Adrenal gland (tissue), 12 donors: ENCODE results near the gene S100A1. TPM values are rescaled to one million over a fixed set of nuclear protein-coding genes. Genes with fewer than 3 reads are reported as not detected.

Source experiments
- DNase-seq, 7 donors: peaks; one replicate each; pipeline ENCODE4 v3.0.0-alpha.2; 2019 to 2020
- H3K27ac ChIP-seq, 5 donors: fragments of 200-600 bp; sonication (generic) in 4 of 5; 1 replicate in 3 of 5; 2 replicates in 2 of 5; pipeline versions ENCODE4 v1.5.1 to v1.8.0; 2016 to 2020; ENCODE audit warnings: mild to moderate bottlenecking in 1 of 5
- H3K27me3 ChIP-seq: fragments of 200-600 bp; 2 replicates; pipeline ENCODE4 v1.8.0; 2021
- H3K36me3 ChIP-seq, 2 donors: fragments of 200-600 bp; replicated peaks in 1 of 2; 1 replicate in 1 of 2; 2 replicates in 1 of 2; pipeline versions ENCODE4 v1.5.1 to v1.8.0; 2018 to 2022
- H3K4me1 ChIP-seq, 2 donors: fragments of 200-600 bp; replicated peaks in 1 of 2; 1 replicate in 1 of 2; 2 replicates in 1 of 2; pipeline versions ENCODE4 v1.5.1 to v1.8.0; 2018 to 2021
- H3K4me3 ChIP-seq, 4 donors: fragments of 200-600 bp; sonication (generic) in 3 of 4; one replicate each; pipeline ENCODE4 v1.5.1; 2016 to 2018
- H3K9me3 ChIP-seq, 3 donors: fragments of 200-600 bp; sonication (generic) in 1 of 3; replicated peaks in 1 of 3; 1 replicate in 2 of 3; 2 replicates in 1 of 3; pipeline versions ENCODE4 v1.5.1 to v1.8.0; 2016 to 2021
- POLR2A ChIP-seq, 2 donors: fragments of 450-650 bp; IDR thresholded peaks; one replicate each; pipeline ENCODE4 v1.6.1; 2017; ENCODE audit warnings: antibody characterized with exemption in 2 of 2, mild to moderate bottlenecking in 2 of 2, moderate library complexity in 1 of 2
- WGBS, 4 donors: extraction: QIAGEN DNeasy Blood & Tissue Kit in 2 of 4; methylation state at CpG; one replicate each; pipeline versions ENCODE4 v1.1.5 to v1.1.7; 2013 to 2017; 5-methylcytosine and 5-hydroxymethylcytosine counted together
- intact Hi-C, 2 donors: fragments of 100-400 bp; cut with DNase I; formaldehyde crosslinking; loops; one replicate each; pipeline versions ENCODE4 v1.14.1 to v1.15.0; 2022 to 2023
- polyA plus RNA-seq, 3 donors: library from polyadenylated mRNA; stranded (reverse); fragments of 200-250 nt in 2 of 3; fragments of 350-450 nt in 1 of 3; fragmentation: Illumina TruSeq in 1 of 3; extraction: RNeasy Lipid Tissue Mini Kit (QIAGEN cat#74804) in 1 of 3; gene quantifications; one replicate each; pipeline ENCODE4 v1.2.3, GENCODE V29; 2013 to 2014
- total RNA-seq, 9 donors: library from RNA; depleted of rRNA in 4 of 9; stranded (reverse); fragments of >200 nt in 4 of 9; fragments of 120-200 nt in 1 of 9; fragmentation: NEBNext Ultra II Directional in 1 of 9; extraction: Animal tissue kit (Norgen Biotek cat#: 25700) in 1 of 9; gene quantifications; one replicate each; pipeline versions ENCODE4 v1.1.0 to v1.2.4, GENCODE V29; 2013 to 2023
- TF ChIP-seq, protein P1 (sequence below), 6 experiments: fragments of 450-650 bp in 4 of 6; fragments of 200-600 bp in 2 of 6; sonication (generic) in 1 of 6; IDR thresholded peaks; 1 replicate in 5 of 6; 2 replicates in 1 of 6; pipeline versions ENCODE4 v1.5.1 to v1.8.0; 2016 to 2021; ENCODE audit warnings: antibody characterized with exemption in 6 of 6, mild to moderate bottlenecking in 2 of 6, moderate library complexity in 1 of 6
- donor health status: healthy with polysubstance abuse.
- donor health status: Bipolar disorder and iron deficiency.
- donor health status: DM: yes; HTN: yes; CAD: no.
- donor health status: DM: no; HTN: no; CAD: no.
- donor health status: DM: no; HTN: no; CAD: no.
- donor health status: DM: yes; HTN: yes; CAD: no.

Gene S100A1
- total and polyA plus RNA-seq, 12 donors, result 0.55 to 12.3 (median 2.0) TPM; not detected in 4

DNA sequence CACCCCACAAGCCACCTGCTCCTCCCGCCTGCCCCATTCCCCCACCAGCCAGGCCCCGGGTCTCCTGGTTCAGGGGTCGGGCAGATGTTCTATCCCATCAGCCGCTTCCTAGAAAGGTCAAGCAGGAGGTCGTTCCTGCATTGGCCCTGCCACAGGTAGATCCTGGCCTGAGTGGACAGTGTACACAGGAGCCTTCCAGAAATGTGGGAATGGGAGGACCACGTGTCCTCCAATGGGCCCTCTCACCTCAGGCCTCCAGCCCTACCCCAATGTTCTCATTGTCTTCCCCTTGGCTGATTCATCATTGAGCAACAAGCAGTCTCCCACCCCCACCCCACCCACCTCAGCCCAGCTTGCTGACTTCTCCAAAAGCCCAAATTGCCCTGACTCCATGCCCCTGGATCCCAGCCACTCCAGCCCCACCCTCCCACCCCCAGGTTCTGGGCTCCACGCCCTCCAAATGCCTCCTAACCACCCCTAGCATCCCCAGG, 17.4 kb upstream of the S100A1 start:
- intact Hi-C loops, result no loop called here
- H3K36me3 ChIP-seq, result peaks cover 0 to 12% of the 10 kb centered on the region in 2 donors
- no peak overlapping the region for H3K4me3 ChIP-seq
- no peak for DNase-seq
- H3K27ac ChIP-seq, result peak overlapping the region in 3 of 5 donors; percentile 29 to 93 (median 87)
- TF ChIP-seq, protein P1, sequence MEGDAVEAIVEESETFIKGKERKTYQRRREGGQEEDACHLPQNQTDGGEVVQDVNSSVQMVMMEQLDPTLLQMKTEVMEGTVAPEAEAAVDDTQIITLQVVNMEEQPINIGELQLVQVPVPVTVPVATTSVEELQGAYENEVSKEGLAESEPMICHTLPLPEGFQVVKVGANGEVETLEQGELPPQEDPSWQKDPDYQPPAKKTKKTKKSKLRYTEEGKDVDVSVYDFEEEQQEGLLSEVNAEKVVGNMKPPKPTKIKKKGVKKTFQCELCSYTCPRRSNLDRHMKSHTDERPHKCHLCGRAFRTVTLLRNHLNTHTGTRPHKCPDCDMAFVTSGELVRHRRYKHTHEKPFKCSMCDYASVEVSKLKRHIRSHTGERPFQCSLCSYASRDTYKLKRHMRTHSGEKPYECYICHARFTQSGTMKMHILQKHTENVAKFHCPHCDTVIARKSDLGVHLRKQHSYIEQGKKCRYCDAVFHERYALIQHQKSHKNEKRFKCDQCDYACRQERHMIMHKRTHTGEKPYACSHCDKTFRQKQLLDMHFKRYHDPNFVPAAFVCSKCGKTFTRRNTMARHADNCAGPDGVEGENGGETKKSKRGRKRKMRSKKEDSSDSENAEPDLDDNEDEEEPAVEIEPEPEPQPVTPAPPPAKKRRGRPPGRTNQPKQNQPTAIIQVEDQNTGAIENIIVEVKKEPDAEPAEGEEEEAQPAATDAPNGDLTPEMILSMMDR (IDR thresholded peaks at IDR 0.05), result no peak
- TF ChIP-seq POLR2A (IDR thresholded peaks at IDR 0.05), result no peak
- no peaks in the 10 kb centered on the region for H3K9me3 ChIP-seq
- no peaks in the 10 kb centered on the region for H3K27me3 ChIP-seq
- peaks cover 0 to 27% of the 10 kb centered on the region in 2 donors for H3K4me1 ChIP-seq
- WGBS, 4 donors, result 77 to 91% (median 85%) methylated on average over 2 to 7 of the region's 7 CpGs

DNA sequence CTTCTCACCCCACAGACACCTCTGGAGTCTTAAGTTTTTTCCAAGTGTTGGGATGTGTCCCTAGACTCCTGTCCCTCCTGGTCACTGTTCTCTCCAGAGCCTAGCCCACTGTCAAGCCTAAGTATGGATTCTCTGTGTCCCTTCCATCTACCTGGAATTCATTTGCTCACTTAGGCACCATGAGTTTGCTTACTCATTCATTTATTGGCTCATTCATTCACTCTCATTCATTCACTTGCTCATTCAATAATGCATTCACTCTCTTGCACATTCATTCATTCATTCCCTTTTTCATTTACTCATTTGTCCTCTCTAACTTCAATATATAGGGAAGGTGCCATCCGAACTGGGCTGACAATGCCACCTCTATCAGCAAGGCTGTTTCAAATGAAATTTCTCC, 16.9 kb upstream of the S100A1 start:
- H3K36me3 ChIP-seq, result peaks cover 0 to 12% of the 10 kb centered on the region in 2 donors
- no peaks in the 10 kb centered on the region for H3K9me3 ChIP-seq
- peak overlapping the region in 2 of 5 donors; percentile 13 to 93 for H3K27ac ChIP-seq
- no peak for TF ChIP-seq POLR2A (IDR thresholded peaks at IDR 0.05)
- TF ChIP-seq, protein P1 (IDR thresholded peaks at IDR 0.05), result no peak
- WGBS, 4 donors, result 70 to 85% (median 73%) methylated on average over 1 of the region's 1 CpG
- H3K4me1 ChIP-seq, result peaks cover 0 to 27% of the 10 kb centered on the region in 2 donors
- intact Hi-C loops, result no loop called here
- DNase-seq, result no peak
- H3K27me3 ChIP-seq, result no peaks in the 10 kb centered on the region
- H3K4me3 ChIP-seq, result peak overlapping the region in 1 of 4 donors; percentile 56

DNA sequence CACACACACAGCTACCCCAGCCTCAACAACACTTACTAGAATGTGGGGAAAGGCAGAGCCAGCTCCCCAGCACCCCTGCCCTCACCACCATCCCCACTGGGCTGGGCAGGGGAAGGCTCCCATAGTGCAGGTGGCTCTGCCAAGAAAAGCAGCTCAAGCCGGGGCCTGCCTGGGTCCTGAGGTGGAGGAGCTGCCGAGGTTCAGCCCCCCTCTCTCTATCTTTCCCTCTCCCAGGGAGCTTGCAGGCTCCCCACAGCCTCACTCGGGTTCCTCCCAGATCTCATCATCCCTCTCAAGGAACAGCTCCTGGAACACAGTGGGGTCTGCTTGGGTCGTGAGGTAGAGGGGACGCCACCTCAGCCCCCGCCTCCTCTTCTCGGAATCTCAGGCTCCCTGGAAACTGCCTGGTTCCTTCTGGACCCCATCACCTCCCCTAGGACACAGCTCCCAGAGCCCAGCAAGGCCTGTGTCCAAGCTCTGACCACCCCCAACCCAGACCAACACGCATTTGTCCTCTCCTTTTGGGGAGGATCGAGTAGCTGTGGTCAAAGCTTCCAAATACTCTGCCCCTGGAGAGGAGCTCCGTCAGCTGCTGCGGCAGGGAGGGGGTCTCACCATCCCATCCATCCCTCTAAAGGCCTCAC, 16.0 kb upstream of the S100A1 start:
- peaks cover 0 to 27% of the 10 kb centered on the region in 2 donors for H3K4me1 ChIP-seq
- no peaks in the 10 kb centered on the region for H3K9me3 ChIP-seq
- no peak for DNase-seq
- H3K27ac ChIP-seq, result peak overlapping the region in 4 of 5 donors; percentile 44 to 85 (median 62)
- H3K4me3 ChIP-seq, result peak overlapping the region in 2 of 4 donors; percentile 33 to 56
- intact Hi-C loops, result no loop called here
- no peaks in the 10 kb centered on the region for H3K27me3 ChIP-seq
- WGBS, 4 donors, result 54 to 72% (median 63%) methylated on average over 10 to 11 of the region's 11 CpGs
- TF ChIP-seq POLR2A (IDR thresholded peaks at IDR 0.05), result no peak
- TF ChIP-seq, protein P1 (IDR thresholded peaks at IDR 0.05), result no peak
- peaks cover 0 to 3% of the 10 kb centered on the region in 2 donors for H3K36me3 ChIP-seq

GRCh38 chr1:153612755-153613331, 15.4 kb upstream of the S100A1 start, which contains the start of gene S100A16:
TSS of gene S100A16 (minus strand) at chr1:153613137. CDS start at chr1:153608151, 4,986 bp downstream.
- DNase-seq, result peak; percentile 56 to 84 (median 73)
- TF ChIP-seq, protein P1 (IDR thresholded peaks at IDR 0.05), result no peak
- peak in 1 of 2 donors; percentile 63 for TF ChIP-seq POLR2A (IDR thresholded peaks at IDR 0.05)
- Histone ChIP-seq H3K4me1 (peaks cover 0 to 27% of the 10 kb centered on the region in 2 donors), H3K36me3 (no peaks in the 10 kb centered on the region), H3K4me3 (peak within 1 kb of the TSS in 2 of 4 donors; percentile 33 to 56), H3K27ac (peak within 1 kb of the TSS in 4 of 5 donors; percentile 44 to 85 (median 62)), H3K9me3 (no peaks in the 10 kb centered on the region), H3K27me3 (no peaks in the 10 kb centered on the region)
- intact Hi-C loops, result no loop called here
- WGBS, 4 donors, result 59 to 89% (median 70%) methylated on average over 3 to 9 of the region's 9 CpGs
